Neural cell (in vitro differentiated cells): Measurements from ENCODE around the gene ECI1. TPM values are rescaled to one million over a fixed set of nuclear protein-coding genes. Genes with fewer than 3 reads are reported as not detected.

Experiments used
- H2AFZ ChIP-seq: fragments of 200-600, 300-800 bp; sonication (generic), shearing (Covaris generic); 2 replicates; pipeline ENCODE4 v1.6.0; 2014; ENCODE audit warnings: low read depth, mild to moderate bottlenecking, antibody characterized with exemption, low read length, moderate library complexity
- H3F3A ChIP-seq: fragments of 200-600 bp; shearing (Covaris generic); 2 replicates; pipeline ENCODE4 v1.6.1; 2016; ENCODE audit warnings: mild to moderate bottlenecking, moderate library complexity, mixed read lengths, antibody characterized with exemption, low read length; ENCODE audit not compliant: insufficient read depth, poor library complexity, severe bottlenecking
- H3K27ac ChIP-seq: fragments of 200-600, 300-800 bp; sonication (generic), shearing (Covaris generic); 2 replicates; pipeline ENCODE4 v1.5.1; 2014; ENCODE audit warnings: mild to moderate bottlenecking, low read length, moderate library complexity
- H3K27me3 ChIP-seq: fragments of 300-800, 200-600 bp; sonication (generic), shearing (Covaris generic); 2 replicates; pipeline ENCODE4 v1.6.0; 2014; ENCODE audit warnings: mild to moderate bottlenecking, low read depth, low read length, moderate library complexity; ENCODE audit not compliant: insufficient read depth
- H3K36me3 ChIP-seq: fragments of 300-800, 200-600 bp; sonication (generic), shearing (Covaris generic); 2 replicates; pipeline ENCODE4 v1.5.1; 2014; ENCODE audit warnings: mild to moderate bottlenecking, antibody characterized with exemption, low read length, moderate library complexity; ENCODE audit not compliant: insufficient read depth
- H3K4me2 ChIP-seq: fragments of 300-800, 200-600 bp; sonication (generic), shearing (Covaris generic); 2 replicates; pipeline ENCODE4 v1.6.0; 2014; ENCODE audit warnings: mild to moderate bottlenecking, low read length
- H3K4me3 ChIP-seq: fragments of 300-800, 200-600 bp; sonication (generic), shearing (Covaris generic); 2 replicates; pipeline ENCODE4 v1.5.1; 2014; ENCODE audit warnings: mild to moderate bottlenecking, low read length, moderate library complexity
- H3K79me2 ChIP-seq: fragments of 200-600 bp; shearing (Covaris generic); replicated peaks from 2 replicates; pipeline ENCODE4 v1.6.0; 2014; ENCODE audit warnings: mild to moderate bottlenecking, low read length, moderate library complexity; ENCODE audit not compliant: insufficient read depth
- H3K9ac ChIP-seq: fragments of 300-800, 200-600 bp; sonication (generic), shearing (Covaris generic); 2 replicates; pipeline ENCODE4 v1.6.1; 2016; ENCODE audit warnings: mild to moderate bottlenecking, low read length, mixed read lengths
- H3K9me2 ChIP-seq: fragments of 200-600 bp; shearing (Covaris generic); 2 replicates; pipeline ENCODE4 v1.6.1; 2016; ENCODE audit warnings: mild to moderate bottlenecking, low read length, mixed read lengths; ENCODE audit not compliant: insufficient read depth
- H3K9me3 ChIP-seq: fragments of 200-600, 300-800 bp; sonication (generic), shearing (Covaris generic); 2 replicates; pipeline ENCODE4 v1.6.1; 2016; ENCODE audit warnings: mild to moderate bottlenecking, mixed run types, low read length, moderate library complexity, mixed read lengths
- H4K20me1 ChIP-seq: fragments of 200-600 bp; shearing (Covaris generic); 2 replicates; pipeline ENCODE4 v1.6.1; 2016; ENCODE audit warnings: mild to moderate bottlenecking, mixed run types; ENCODE audit not compliant: insufficient read depth
- EP300 ChIP-seq: fragments of 450-650 bp; conservative IDR thresholded peaks from 2 replicates; pipeline ENCODE4 v1.6.1; 2014; ENCODE audit warnings: antibody characterized with exemption, mild to moderate bottlenecking, moderate library complexity; ENCODE audit not compliant: poor library complexity, severe bottlenecking
- EZH2 ChIP-seq: fragments of 200-600, 300-800 bp; shearing (Covaris generic), sonication (generic); IDR thresholded peaks from 2 replicates; pipeline ENCODE4 v1.6.1; 2014; ENCODE audit warnings: antibody characterized with exemption, low read length, borderline replicate concordance, mild to moderate bottlenecking; ENCODE audit not compliant: insufficient read depth, poor library complexity, severe bottlenecking
- MXI1 ChIP-seq: fragments of 450-650 bp; conservative IDR thresholded peaks from 2 replicates; pipeline ENCODE4 v1.6.1; 2014; ENCODE audit warnings: antibody characterized with exemption, mild to moderate bottlenecking; ENCODE audit not compliant: poor library complexity, severe bottlenecking
- POLR2AphosphoS5 ChIP-seq: IDR thresholded peaks from 2 replicates; pipeline ENCODE4 v1.6.1; 2012
- RAD21 ChIP-seq: fragments of 450-650 bp; conservative IDR thresholded peaks from 2 replicates; pipeline ENCODE4 v1.6.1; 2014; ENCODE audit warnings: antibody characterized with exemption, mild to moderate bottlenecking, moderate library complexity
- SMC3 ChIP-seq: fragments of 450-650 bp; conservative IDR thresholded peaks from 2 replicates; pipeline ENCODE4 v1.6.1; 2014; ENCODE audit warnings: antibody characterized with exemption, mild to moderate bottlenecking, moderate library complexity; ENCODE audit not compliant: poor library complexity
- TAF1 ChIP-seq: IDR thresholded peaks from 2 replicates; pipeline ENCODE4 v1.6.1; 2012; ENCODE audit warnings: low read depth
- polyA plus RNA-seq: library from polyadenylated mRNA; depleted of rRNA; stranded (reverse); fragments of >200 nt; gene quantifications from 2 replicates; pipeline ENCODE4 v1.2.3, GENCODE V29; 2014
- TF ChIP-seq, protein P1 (sequence below): fragments of 450-650 bp; IDR thresholded peaks from 2 replicates; pipeline ENCODE4 v1.5.1; 2014; ENCODE audit warnings: antibody characterized with exemption, mild to moderate bottlenecking, moderate library complexity; ENCODE audit not compliant: poor library complexity, severe bottlenecking
- TF ChIP-seq, protein P2 (sequence below): IDR thresholded peaks from 2 replicates; pipeline ENCODE4 v1.6.1; 2012; ENCODE audit warnings: borderline replicate concordance

The ECI1 gene
- polyA plus RNA-seq, 1 donor from 2014 or later, result 35.3 TPM

GRCh38 chr16:2297506-2297860, 46.1 kb upstream of the ECI1 start:
- Histone ChIP-seq H3K9me3 (no peaks in the 10 kb centered on the region), H3K9me2 (no peaks in the 10 kb centered on the region), H3K4me2 (no peak overlapping the region), H2AFZ (no peak overlapping the region), H4K20me1 (no peaks in the 10 kb centered on the region), H3K27ac (no peak overlapping the region), H3F3A (no peaks in the 10 kb centered on the region), H3K4me3 (no peak overlapping the region), H3K79me2 (no peaks in the 10 kb centered on the region), H3K9ac (no peak overlapping the region), H3K27me3 (no peaks in the 10 kb centered on the region), H3K36me3 (no peaks in the 10 kb centered on the region)
- TF ChIP-seq TAF1, result no peak
- no peak for TF ChIP-seq MXI1
- TF ChIP-seq POLR2AphosphoS5, result no peak
- TF ChIP-seq, protein P1, sequence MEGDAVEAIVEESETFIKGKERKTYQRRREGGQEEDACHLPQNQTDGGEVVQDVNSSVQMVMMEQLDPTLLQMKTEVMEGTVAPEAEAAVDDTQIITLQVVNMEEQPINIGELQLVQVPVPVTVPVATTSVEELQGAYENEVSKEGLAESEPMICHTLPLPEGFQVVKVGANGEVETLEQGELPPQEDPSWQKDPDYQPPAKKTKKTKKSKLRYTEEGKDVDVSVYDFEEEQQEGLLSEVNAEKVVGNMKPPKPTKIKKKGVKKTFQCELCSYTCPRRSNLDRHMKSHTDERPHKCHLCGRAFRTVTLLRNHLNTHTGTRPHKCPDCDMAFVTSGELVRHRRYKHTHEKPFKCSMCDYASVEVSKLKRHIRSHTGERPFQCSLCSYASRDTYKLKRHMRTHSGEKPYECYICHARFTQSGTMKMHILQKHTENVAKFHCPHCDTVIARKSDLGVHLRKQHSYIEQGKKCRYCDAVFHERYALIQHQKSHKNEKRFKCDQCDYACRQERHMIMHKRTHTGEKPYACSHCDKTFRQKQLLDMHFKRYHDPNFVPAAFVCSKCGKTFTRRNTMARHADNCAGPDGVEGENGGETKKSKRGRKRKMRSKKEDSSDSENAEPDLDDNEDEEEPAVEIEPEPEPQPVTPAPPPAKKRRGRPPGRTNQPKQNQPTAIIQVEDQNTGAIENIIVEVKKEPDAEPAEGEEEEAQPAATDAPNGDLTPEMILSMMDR, result no peak
- TF ChIP-seq SMC3, result no peak

DNA sequence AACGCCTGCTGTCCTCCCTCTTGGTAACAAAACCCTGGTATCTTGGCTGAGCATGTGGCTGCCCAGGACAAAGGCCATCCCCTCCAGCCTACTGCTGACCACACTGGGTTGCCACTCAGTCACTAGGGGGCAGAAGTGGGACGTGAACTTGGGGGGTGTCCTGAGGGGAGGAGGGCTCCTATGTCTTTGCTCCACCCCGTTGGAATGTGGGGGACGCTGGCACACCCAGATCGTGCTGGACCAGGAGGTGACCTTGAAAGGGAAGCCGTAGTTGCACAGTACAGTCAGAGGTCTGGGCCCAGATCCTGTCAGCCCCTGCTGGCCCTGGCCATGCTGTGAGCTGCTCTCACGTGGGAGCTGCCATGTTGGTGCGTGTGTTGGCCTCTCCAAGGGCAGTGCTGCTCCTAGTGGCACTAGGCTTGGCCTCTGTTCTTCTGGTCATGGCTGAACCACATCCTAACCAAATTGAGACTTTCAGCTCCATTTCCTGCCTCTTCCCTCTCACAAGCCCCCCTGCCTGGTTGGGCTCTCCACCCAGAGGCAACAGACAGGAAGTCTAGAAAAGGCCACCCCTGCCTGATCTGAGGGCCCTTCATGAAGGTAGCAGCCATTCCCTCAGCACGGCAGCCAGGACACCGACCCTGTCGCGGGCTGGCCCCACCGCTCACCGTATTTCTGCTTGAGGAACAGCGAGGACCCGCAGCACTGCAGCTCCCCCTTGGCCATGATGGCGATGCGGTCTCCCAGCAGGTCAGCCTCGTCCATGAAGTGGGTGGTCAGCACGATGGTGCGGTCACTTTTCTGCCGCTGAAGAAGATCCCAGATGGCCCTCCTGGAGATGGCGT, 45.5 kb upstream of the ECI1 start:
- Histone ChIP-seq H3K9me2 (no peaks in the 10 kb centered on the region), H3K4me2 (no peak overlapping the region), H3K4me3 (no peak overlapping the region), H3K79me2 (no peaks in the 10 kb centered on the region), H3F3A (no peaks in the 10 kb centered on the region), H3K27me3 (no peaks in the 10 kb centered on the region), H4K20me1 (no peaks in the 10 kb centered on the region), H2AFZ (no peak overlapping the region), H3K9ac (no peak overlapping the region), H3K36me3 (no peaks in the 10 kb centered on the region), H3K27ac (no peak overlapping the region), H3K9me3 (no peaks in the 10 kb centered on the region)
- no peak for TF ChIP-seq EZH2
- no peak for TF ChIP-seq EP300
- no peak for TF ChIP-seq MXI1
- TF ChIP-seq, protein P2, sequence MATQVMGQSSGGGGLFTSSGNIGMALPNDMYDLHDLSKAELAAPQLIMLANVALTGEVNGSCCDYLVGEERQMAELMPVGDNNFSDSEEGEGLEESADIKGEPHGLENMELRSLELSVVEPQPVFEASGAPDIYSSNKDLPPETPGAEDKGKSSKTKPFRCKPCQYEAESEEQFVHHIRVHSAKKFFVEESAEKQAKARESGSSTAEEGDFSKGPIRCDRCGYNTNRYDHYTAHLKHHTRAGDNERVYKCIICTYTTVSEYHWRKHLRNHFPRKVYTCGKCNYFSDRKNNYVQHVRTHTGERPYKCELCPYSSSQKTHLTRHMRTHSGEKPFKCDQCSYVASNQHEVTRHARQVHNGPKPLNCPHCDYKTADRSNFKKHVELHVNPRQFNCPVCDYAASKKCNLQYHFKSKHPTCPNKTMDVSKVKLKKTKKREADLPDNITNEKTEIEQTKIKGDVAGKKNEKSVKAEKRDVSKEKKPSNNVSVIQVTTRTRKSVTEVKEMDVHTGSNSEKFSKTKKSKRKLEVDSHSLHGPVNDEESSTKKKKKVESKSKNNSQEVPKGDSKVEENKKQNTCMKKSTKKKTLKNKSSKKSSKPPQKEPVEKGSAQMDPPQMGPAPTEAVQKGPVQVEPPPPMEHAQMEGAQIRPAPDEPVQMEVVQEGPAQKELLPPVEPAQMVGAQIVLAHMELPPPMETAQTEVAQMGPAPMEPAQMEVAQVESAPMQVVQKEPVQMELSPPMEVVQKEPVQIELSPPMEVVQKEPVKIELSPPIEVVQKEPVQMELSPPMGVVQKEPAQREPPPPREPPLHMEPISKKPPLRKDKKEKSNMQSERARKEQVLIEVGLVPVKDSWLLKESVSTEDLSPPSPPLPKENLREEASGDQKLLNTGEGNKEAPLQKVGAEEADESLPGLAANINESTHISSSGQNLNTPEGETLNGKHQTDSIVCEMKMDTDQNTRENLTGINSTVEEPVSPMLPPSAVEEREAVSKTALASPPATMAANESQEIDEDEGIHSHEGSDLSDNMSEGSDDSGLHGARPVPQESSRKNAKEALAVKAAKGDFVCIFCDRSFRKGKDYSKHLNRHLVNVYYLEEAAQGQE, result no peak
- TF ChIP-seq, protein P1, result no peak
- no peak for TF ChIP-seq SMC3
- no peak for TF ChIP-seq TAF1
- TF ChIP-seq POLR2AphosphoS5, result no peak
- no peak for TF ChIP-seq RAD21
